H1 (cell line): ENCODE results near the gene ANKRD27. TPM values are rescaled to one million over a fixed set of nuclear protein-coding genes. Genes with fewer than 3 reads are reported as not detected.

Experiments used
- BRCA1 ChIP-seq: IDR thresholded peaks from 2 replicates; pipeline ENCODE4 v1.6.1; 2012; ENCODE audit warnings: low read depth, low read length, improper control_type of control experiment
- JUN ChIP-seq: IDR thresholded peaks from 2 replicates; pipeline ENCODE4 v1.6.1; 2011; ENCODE audit warnings: low read depth, mild to moderate bottlenecking, improper control_type of control experiment, low read length
- KDM4A ChIP-seq: IDR thresholded peaks from one replicate; pipeline ENCODE4 v1.7.1; 2012; ENCODE audit warnings: low read depth, mild to moderate bottlenecking, moderate library complexity, low read length, inconsistent platforms; ENCODE audit not compliant: severe bottlenecking
- ZNF274 ChIP-seq: IDR thresholded peaks from 2 replicates; pipeline ENCODE4 v1.7.0; 2012; ENCODE audit warnings: low read length, borderline replicate concordance; ENCODE audit errors: extremely low read depth
- polyA plus RNA-seq, 7 experiments: library from polyadenylated mRNA; depleted of rRNA in 3 of 7; stranded (reverse) in 5 of 7; unstranded in 2 of 7; fragments of >200 nt in 5 of 7; fragments of 200-250 nt in 2 of 7; gene quantifications; 1 replicate in 5 of 7; 2 replicates in 1 of 7; 4 replicates in 1 of 7; pipeline versions ENCODE4 v1.2.1 to v1.2.3, GENCODE V29; 2011 to 2013; ENCODE audit warnings: missing spikeins in 2 of 7, mixed read lengths in 2 of 7
- total RNA-seq: library from RNA; stranded (reverse); fragmentation: NEBNext Ultra II Directional; extraction: Animal tissue kit (Norgen Biotek cat#: 25700); gene quantifications from 2 replicates; pipeline ENCODE4 v1.2.1, GENCODE V29; 2021
- TF ChIP-seq, protein P1 (sequence below): IDR thresholded peaks from 2 replicates; pipeline ENCODE4 v1.6.1; 2012; ENCODE audit warnings: low read length, inconsistent platforms

ANKRD27 gene
- total and polyA plus RNA-seq, 2 of the 8 experiments (the other 6 are each of a cell fraction or from before 2014, with no cell fraction given) = 27.9 to 55.7 TPM

DNA sequence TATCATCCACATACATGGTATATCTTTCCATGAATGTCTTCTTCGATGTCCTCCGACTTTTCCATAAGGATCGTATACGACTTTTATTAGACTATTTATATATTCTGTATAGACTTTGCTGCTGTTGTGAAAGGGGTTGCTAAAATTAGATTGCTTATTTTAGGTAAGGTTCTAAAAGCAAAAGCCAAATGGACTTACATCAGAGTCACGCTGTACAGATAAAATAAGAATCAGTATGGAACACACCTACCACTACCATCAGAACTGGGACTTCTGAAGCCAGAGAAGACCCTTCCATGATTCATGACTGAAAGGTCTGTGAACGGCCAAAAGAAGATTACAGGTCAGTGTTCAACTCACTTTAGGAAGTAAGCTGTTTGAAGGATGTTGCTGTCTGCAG lies 8.9 kb downstream of the ANKRD27 start (continued):
- TF ChIP-seq, protein P1, sequence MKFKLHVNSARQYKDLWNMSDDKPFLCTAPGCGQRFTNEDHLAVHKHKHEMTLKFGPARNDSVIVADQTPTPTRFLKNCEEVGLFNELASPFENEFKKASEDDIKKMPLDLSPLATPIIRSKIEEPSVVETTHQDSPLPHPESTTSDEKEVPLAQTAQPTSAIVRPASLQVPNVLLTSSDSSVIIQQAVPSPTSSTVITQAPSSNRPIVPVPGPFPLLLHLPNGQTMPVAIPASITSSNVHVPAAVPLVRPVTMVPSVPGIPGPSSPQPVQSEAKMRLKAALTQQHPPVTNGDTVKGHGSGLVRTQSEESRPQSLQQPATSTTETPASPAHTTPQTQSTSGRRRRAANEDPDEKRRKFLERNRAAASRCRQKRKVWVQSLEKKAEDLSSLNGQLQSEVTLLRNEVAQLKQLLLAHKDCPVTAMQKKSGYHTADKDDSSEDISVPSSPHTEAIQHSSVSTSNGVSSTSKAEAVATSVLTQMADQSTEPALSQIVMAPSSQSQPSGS = no peak
- TF ChIP-seq JUN = no peak
- no peak for TF ChIP-seq ZNF274
- TF ChIP-seq BRCA1 = no peak
- no peak for TF ChIP-seq KDM4A
- TF ChIP-seq, all 59 proteins: peak for 0
